ENCODE results near the gene CRYBG2. TPM values are rescaled to one million over a fixed set of nuclear protein-coding genes. Genes with fewer than 3 reads are reported as not detected.

The CRYBG2 gene
- total and polyA plus RNA-seq, 2 donors, result 0.76 to 7.3 TPM

- peak; percentile 62 to 91 (median 81) for DNase-seq (ENCODE audit: low read depth in 6 of 9, low spot score in 9 of 9)
- H3K4me1 ChIP-seq (ENCODE audit: control insufficient read depth in 2 of 2, insufficient read depth in 2 of 2, low read length in 2 of 2), result peaks cover 7 to 25% of the 10 kb centered on the region in 2 donors
- no peak overlapping the region for H3K4me3 ChIP-seq (ENCODE audit: low read length in 2 of 2)
- peaks cover 28 to 51% of the 10 kb centered on the region in 2 donors for H3K27me3 ChIP-seq (ENCODE audit: control insufficient read depth in 2 of 2, insufficient read depth in 1 of 2, low read length in 1 of 2)
- 41% methylated on average over 26 of the region's 26 CpGs for WGBS
- H3K9me3 ChIP-seq (ENCODE audit: control insufficient read depth in 2 of 2, insufficient read depth in 1 of 2, low read length in 1 of 2), result peaks cover 2 to 5% of the 10 kb centered on the region in 2 donors
- no peak overlapping the region for H3K27ac ChIP-seq (ENCODE audit: low read depth in 1 of 2, low read length in 1 of 2)
- no peaks in the 10 kb centered on the region for H3K36me3 ChIP-seq (ENCODE audit: control insufficient read depth in 2 of 2, insufficient read depth in 2 of 2, low read length in 1 of 2)
Observed at GRCh38 chr1:26363549-26364448, 9.9 kb upstream of the CRYBG2 start.

GRCh38 chr1:26362331-26362730 is 8.4 kb upstream of the CRYBG2 start:
- peaks cover 34 to 62% of the 10 kb centered on the region in 2 donors for H3K27me3 ChIP-seq (ENCODE audit: control insufficient read depth in 2 of 2, insufficient read depth in 1 of 2, low read length in 1 of 2)
- H3K4me1 ChIP-seq (ENCODE audit: control insufficient read depth in 2 of 2, insufficient read depth in 2 of 2, low read length in 2 of 2), result peaks cover 7 to 40% of the 10 kb centered on the region in 2 donors
- no peak overlapping the region for H3K27ac ChIP-seq (ENCODE audit: low read depth in 1 of 2, low read length in 1 of 2)
- 95% methylated on average over 3 of the region's 3 CpGs for WGBS
- no peaks in the 10 kb centered on the region for H3K36me3 ChIP-seq (ENCODE audit: control insufficient read depth in 2 of 2, insufficient read depth in 2 of 2, low read length in 1 of 2)
- DNase-seq (ENCODE audit: low read depth in 6 of 9, low spot score in 9 of 9), result no peak
- peaks cover 2 to 5% of the 10 kb centered on the region in 2 donors for H3K9me3 ChIP-seq (ENCODE audit: control insufficient read depth in 2 of 2, insufficient read depth in 1 of 2, low read length in 1 of 2)
- no peak overlapping the region for H3K4me3 ChIP-seq (ENCODE audit: low read length in 2 of 2)

DNA sequence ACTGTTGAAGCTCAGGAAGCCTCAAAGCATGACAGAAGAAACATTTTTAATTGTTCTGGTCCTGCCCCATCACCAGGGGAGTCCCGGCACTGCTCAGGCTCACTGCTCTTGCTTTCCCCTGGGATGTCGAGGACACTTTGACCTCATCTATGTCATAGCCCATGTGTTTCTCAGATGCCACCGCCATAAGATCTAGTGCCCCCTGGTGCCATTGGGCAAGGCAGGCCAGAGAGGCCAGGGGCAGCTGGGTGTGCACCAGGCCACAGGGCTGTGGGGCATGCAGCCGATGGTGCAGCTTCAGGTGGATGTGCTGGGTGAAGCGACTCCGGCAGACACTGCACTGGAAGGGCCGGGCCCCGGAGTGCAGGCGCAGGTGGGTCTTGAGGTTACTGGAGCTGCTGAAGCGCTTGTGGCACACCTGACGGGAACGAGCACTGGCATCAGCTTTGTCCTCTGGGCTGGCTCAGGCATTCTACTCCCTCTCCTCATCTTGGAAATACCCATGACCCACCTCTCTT is 7.7 kb upstream of the CRYBG2 start:
- Histone ChIP-seq H3K4me3 (ENCODE audit: low read length in 2 of 2) (no peak overlapping the region), H3K9me3 (ENCODE audit: control insufficient read depth in 2 of 2, insufficient read depth in 1 of 2, low read length in 1 of 2) (peaks cover 2 to 5% of the 10 kb centered on the region in 2 donors), H3K36me3 (ENCODE audit: control insufficient read depth in 2 of 2, insufficient read depth in 2 of 2, low read length in 1 of 2) (no peaks in the 10 kb centered on the region), H3K4me1 (ENCODE audit: control insufficient read depth in 2 of 2, insufficient read depth in 2 of 2, low read length in 2 of 2) (peaks cover 7 to 46% of the 10 kb centered on the region in 2 donors), H3K27ac (ENCODE audit: low read depth in 1 of 2, low read length in 1 of 2) (no peak overlapping the region), H3K27me3 (ENCODE audit: control insufficient read depth in 2 of 2, insufficient read depth in 1 of 2, low read length in 1 of 2) (peaks cover 34 to 63% of the 10 kb centered on the region in 2 donors)
- DNase-seq (ENCODE audit: low read depth in 6 of 9, low spot score in 9 of 9), result no peak
- WGBS, result 97% methylated on average over 12 of the region's 12 CpGs

DNA sequence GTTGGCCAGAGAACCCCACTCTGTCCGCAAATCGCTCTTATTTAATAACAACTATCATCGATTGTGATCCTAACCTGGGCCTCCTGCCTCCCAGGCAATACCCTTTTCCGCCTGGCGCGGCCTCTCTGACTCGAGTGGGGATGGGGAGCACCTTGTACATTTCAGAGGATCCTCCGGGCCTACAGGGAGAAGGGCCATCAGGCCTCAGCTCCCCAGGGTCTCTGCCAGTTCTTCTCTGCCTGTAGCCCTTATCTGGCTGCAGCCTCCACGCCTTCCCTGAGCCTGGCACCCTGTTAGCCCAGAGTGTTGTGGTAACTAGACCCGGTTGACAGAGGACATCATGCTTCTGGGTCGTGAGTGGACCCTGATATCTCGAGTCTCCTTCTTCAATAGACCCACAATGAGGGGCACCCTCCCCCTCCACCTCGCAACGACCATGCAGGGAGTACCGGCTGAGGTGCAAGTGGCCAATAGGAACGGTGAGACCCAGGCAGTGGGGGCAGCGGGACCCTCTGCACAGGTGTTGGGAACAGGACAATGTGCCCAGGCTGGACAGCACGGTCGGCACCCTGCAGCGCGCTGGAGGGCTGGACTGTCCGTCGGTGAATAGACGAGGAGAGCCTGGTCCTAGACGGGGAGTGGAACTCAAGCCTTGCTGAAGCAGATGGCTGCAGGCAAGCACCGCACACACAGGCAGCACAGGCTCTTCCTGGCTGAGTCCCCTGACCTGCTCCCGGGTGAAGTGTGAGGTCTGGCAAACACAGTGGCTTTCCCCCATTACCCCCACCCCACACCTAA is 7.1 kb upstream of the CRYBG2 start:
- Histone ChIP-seq H3K4me1 (ENCODE audit: control insufficient read depth in 2 of 2, insufficient read depth in 2 of 2, low read length in 2 of 2) (peaks cover 7 to 53% of the 10 kb centered on the region in 2 donors), H3K9me3 (ENCODE audit: control insufficient read depth in 2 of 2, insufficient read depth in 1 of 2, low read length in 1 of 2) (peaks cover 2 to 5% of the 10 kb centered on the region in 2 donors), H3K27ac (ENCODE audit: low read depth in 1 of 2, low read length in 1 of 2) (no peak overlapping the region), H3K27me3 (ENCODE audit: control insufficient read depth in 2 of 2, insufficient read depth in 1 of 2, low read length in 1 of 2) (peaks cover 34 to 68% of the 10 kb centered on the region in 2 donors), H3K36me3 (ENCODE audit: control insufficient read depth in 2 of 2, insufficient read depth in 2 of 2, low read length in 1 of 2) (no peaks in the 10 kb centered on the region), H3K4me3 (ENCODE audit: low read length in 2 of 2) (no peak overlapping the region)
- no peak for DNase-seq (ENCODE audit: low read depth in 6 of 9, low spot score in 9 of 9)
- WGBS, result 78% methylated on average over 27 of the region's 27 CpGs

- Histone ChIP-seq H3K4me3 (ENCODE audit: low read length in 2 of 2) (peak overlapping the region; percentile 8 to 26), H3K36me3 (ENCODE audit: control insufficient read depth in 2 of 2, insufficient read depth in 2 of 2, low read length in 1 of 2) (no peaks in the 10 kb centered on the region), H3K27ac (ENCODE audit: low read depth in 1 of 2, low read length in 1 of 2) (no peak overlapping the region), H3K4me1 (ENCODE audit: control insufficient read depth in 2 of 2, insufficient read depth in 2 of 2, low read length in 2 of 2) (peaks cover 7 to 54% of the 10 kb centered on the region in 2 donors), H3K9me3 (ENCODE audit: control insufficient read depth in 2 of 2, insufficient read depth in 1 of 2, low read length in 1 of 2) (peaks cover 2 to 5% of the 10 kb centered on the region in 2 donors), H3K27me3 (ENCODE audit: control insufficient read depth in 2 of 2, insufficient read depth in 1 of 2, low read length in 1 of 2) (peaks cover 32 to 74% of the 10 kb centered on the region in 2 donors)
- DNase-seq (ENCODE audit: low read depth in 6 of 9, low spot score in 9 of 9), result no peak
- 5% methylated on average over 67 of the region's 67 CpGs for WGBS
Observed at GRCh38 chr1:26359981-26360806, 6.3 kb upstream of the CRYBG2 start.

GRCh38 chr1:26358411-26359384 is 4.8 kb upstream of the CRYBG2 start:
- 78% methylated on average over 15 of the region's 15 CpGs for WGBS
- peaks cover 27 to 69% of the 10 kb centered on the region in 2 donors for H3K27me3 ChIP-seq (ENCODE audit: control insufficient read depth in 2 of 2, insufficient read depth in 1 of 2, low read length in 1 of 2)
- H3K4me3 ChIP-seq (ENCODE audit: low read length in 2 of 2), result no peak overlapping the region
- H3K27ac ChIP-seq (ENCODE audit: low read depth in 1 of 2, low read length in 1 of 2), result no peak overlapping the region
- peak in 2 of 9 donors; percentile 45 to 69 for DNase-seq (ENCODE audit: low read depth in 6 of 9, low spot score in 9 of 9)
- H3K36me3 ChIP-seq (ENCODE audit: control insufficient read depth in 2 of 2, insufficient read depth in 2 of 2, low read length in 1 of 2), result no peaks in the 10 kb centered on the region
- H3K9me3 ChIP-seq (ENCODE audit: control insufficient read depth in 2 of 2, insufficient read depth in 1 of 2, low read length in 1 of 2), result peaks cover 2 to 5% of the 10 kb centered on the region in 2 donors
- H3K4me1 ChIP-seq (ENCODE audit: control insufficient read depth in 2 of 2, insufficient read depth in 2 of 2, low read length in 2 of 2), result peaks cover 7 to 51% of the 10 kb centered on the region in 2 donors

DNA sequence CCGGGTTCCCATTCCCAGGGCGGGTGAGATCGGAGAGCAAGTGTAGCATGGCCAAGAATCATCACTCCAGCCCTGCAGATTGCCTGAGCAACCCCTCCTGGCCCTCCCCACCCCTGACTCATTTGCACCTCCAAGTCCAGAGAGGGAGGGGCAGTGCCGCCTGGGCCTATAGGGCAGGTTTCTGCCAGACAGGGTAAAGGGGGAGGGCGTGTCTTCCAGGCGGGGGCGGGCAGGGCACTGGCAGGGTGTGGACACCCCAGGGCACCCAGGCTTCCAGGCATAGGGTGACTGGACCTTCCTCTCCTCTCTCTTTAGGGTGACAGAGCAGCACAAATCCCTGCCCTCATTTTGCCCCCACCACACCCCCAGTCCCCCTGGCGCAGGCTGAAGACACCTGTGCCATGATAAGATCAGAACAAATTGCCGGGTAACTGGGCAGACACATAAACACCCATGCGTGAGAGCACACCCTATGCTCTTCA is 3.2 kb upstream of the CRYBG2 start:
- WGBS, result 79% methylated on average over 10 of the region's 10 CpGs
- peaks cover 27 to 62% of the 10 kb centered on the region in 2 donors for H3K27me3 ChIP-seq (ENCODE audit: control insufficient read depth in 2 of 2, insufficient read depth in 1 of 2, low read length in 1 of 2)

More for the DNA sequence above, 3.2 kb upstream of the CRYBG2 start:
- Histone ChIP-seq H3K9me3 (ENCODE audit: control insufficient read depth in 2 of 2, insufficient read depth in 1 of 2, low read length in 1 of 2) (peaks cover 2 to 5% of the 10 kb centered on the region in 2 donors), H3K36me3 (ENCODE audit: control insufficient read depth in 2 of 2, insufficient read depth in 2 of 2, low read length in 1 of 2) (no peaks in the 10 kb centered on the region), H3K4me1 (ENCODE audit: control insufficient read depth in 2 of 2, insufficient read depth in 2 of 2, low read length in 2 of 2) (peaks cover 7 to 43% of the 10 kb centered on the region in 2 donors), H3K27ac (ENCODE audit: low read depth in 1 of 2, low read length in 1 of 2) (no peak overlapping the region), H3K4me3 (ENCODE audit: low read length in 2 of 2) (no peak overlapping the region)
- peak in 1 of 9 donors; percentile 41 for DNase-seq (ENCODE audit: low read depth in 6 of 9, low spot score in 9 of 9)
